Choroid plexus epithelial cell (primary cell): ENCODE results near the gene MLEC.

Experiments used
- DNase-seq: peaks from one replicate; pipeline ENCODE4 v3.0.0-alpha.2; 2010; ENCODE audit warnings: low read depth
- H3K4me3 ChIP-seq: 2 replicates; pipeline ENCODE4 v1.5.1; 2011; ENCODE audit warnings: low read depth, mild to moderate bottlenecking, control low read depth, low read length, moderate library complexity
- CTCF ChIP-seq: conservative IDR thresholded peaks from 2 replicates; pipeline ENCODE4 v1.5.1; 2011; ENCODE audit warnings: low read depth, mild to moderate bottlenecking, control low read depth, inconsistent platforms, low read length, moderate library complexity

Gene MLEC

GRCh38 chr12:120653611-120654010 lies 33.3 kb upstream of the MLEC start:
- DNase-seq = no peak
- no peak for TF ChIP-seq CTCF
- no peak overlapping the region for H3K4me3 ChIP-seq

GRCh38 chr12:120654656-120655055 lies 32.3 kb upstream of the MLEC start:
- DNase-seq = no peak
- no peak for TF ChIP-seq CTCF

DNA sequence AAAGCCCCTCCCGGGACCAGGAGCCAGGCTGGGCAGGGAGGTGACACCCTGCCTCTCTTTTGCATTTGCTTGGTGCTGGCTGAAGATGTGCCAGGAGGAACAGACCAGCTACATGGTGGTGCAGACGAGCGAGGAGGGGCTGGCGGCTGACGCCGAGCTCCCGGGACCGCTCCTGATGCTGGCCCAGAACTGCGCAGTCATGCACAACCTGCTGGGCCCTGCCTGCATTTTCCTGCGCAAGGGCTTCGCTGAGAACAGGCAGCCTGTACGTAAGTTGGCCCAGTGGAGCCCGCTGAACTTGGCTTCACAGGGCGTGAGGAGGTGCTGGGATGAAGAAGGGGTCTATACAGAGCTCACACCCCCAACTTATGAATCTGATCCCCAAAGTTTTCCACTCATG lies 30.9 kb upstream of the MLEC start:
- DNase-seq = no peak
- H3K4me3 ChIP-seq = no peak overlapping the region
- TF ChIP-seq CTCF = no peak

More at GRCh38 chr12:120654656-120655055, 32.3 kb upstream of the MLEC start:
- H3K4me3 ChIP-seq = no peak overlapping the region

- DNase-seq = no peak
- no peak for TF ChIP-seq CTCF
- no peak overlapping the region for H3K4me3 ChIP-seq
Observed at GRCh38 chr12:120658286-120659150, 28.4 kb upstream of the MLEC start.

DNA sequence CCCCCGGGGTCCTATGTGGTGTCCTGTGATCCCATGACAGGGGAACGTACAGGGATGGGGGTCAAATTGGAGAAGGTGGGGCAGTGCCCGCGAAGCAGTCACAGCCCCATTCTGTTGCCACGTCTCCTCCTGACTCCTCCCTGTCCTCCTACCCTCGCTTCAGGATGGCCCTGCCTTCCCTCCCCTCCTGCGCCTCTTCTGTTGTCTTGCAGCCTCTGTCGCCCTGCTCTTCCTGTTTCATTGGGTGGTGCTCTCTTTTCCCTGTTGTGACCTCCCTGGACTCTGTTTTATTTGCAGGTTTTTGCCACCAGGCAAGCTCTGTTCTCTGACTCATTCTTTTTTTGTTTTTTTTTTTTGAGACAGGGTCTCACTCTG lies 27.8 kb upstream of the MLEC start:
- no peak overlapping the region for H3K4me3 ChIP-seq
- no peak for TF ChIP-seq CTCF
- no peak for DNase-seq

GRCh38 chr12:120661432-120661831 lies 25.5 kb upstream of the MLEC start:
- TF ChIP-seq CTCF = no peak
- no peak overlapping the region for H3K4me3 ChIP-seq
- no peak for DNase-seq

GRCh38 chr12:120662879-120663278 lies 24.1 kb upstream of the MLEC start:
- no peak overlapping the region for H3K4me3 ChIP-seq
- DNase-seq = no peak
- TF ChIP-seq CTCF = no peak
